ENCODE data around the gene BICDL1. TPM values are rescaled to one million over a fixed set of nuclear protein-coding genes. Genes with fewer than 3 reads are reported as not detected.
A peak's percentile ranks its signal among the peaks of the same experiment; 100 is the strongest.

BICDL1 gene
- polyA plus RNA-seq, 12 donors: 2.7 to 8.0 (median 4.9) TPM; not detected in 1

DNA sequence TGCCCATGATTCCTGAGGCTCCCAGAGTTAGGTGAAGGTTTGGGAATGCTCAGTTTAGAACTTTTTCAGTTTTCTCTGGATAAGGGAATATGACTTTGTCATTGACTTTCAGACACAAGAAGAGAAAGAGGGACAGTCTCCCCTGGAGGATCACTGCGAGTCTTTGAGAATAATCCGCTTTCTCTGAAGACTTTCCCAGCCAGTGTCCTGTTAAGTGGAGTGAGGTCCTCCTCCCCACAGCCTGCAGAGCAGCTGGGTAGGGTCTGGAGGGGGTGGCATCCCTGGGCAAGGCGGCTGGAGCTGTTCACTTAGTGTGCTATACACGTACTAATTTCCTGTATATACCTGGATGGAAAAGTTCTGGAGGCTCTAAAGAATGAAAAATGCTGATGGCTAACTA lies 136.0 kb downstream of the BICDL1 start:
- no peak for DNase-seq

DNA sequence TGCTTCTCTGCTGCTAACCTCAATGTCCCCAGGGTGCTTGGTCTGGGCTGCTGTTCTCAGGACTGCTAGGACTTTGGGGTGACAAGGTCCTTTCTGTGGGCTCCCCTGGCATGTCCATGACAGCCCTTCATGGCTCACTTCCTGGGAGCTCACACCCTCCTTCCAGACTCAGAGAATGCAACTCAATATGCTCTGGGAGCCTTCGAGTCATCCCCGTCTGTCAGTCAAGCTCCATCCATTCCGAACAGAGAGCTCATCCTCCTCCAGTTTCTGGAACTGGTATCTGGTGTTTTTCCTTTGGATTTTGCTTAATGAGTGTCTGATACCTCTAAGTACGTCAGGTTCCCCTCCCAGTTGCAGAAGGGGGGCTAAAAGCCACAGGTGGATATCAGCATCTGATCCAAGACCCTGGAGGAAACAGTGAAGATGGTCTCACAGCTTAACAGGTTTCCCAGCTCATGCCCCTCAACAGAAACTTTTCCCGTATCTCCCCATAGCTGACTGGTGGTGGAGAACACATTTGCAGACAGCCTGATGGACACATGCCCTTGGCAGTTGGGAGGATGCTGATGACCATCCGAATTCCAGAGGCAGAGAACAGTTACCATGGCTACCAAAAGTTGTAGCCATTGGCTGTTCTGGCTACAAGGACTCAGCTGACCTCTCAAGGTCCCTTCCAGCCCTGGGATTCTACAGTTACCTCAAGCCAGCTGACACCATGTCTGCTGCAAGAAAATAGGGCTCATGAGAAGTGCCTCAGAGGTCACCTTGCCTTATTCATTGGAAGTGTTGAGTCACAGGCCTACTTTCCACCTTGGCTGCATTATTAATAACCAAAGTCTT lies 137.0 kb downstream of the BICDL1 start:
- DNase-seq: no peak

DNA sequence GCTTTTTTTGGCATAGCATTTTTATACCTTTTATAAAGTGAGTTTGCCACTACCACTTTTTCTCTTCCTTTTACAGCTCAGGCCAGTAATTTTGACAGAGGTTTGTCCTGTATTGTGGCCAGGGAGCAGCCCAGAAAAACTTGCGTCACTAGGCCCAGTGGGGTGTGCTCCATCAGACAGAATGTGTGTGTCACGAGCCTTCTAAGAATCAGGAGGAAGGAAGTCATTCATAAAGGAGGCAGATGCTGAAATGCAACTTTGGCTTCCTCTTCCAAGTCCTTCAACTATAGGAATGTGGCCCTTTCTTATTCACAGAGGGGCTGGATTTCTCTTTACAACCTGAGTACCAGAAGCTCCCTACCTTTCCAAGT lies 137.6 kb downstream of the BICDL1 start:
- DNase-seq: peak; percentile 15

DNA sequence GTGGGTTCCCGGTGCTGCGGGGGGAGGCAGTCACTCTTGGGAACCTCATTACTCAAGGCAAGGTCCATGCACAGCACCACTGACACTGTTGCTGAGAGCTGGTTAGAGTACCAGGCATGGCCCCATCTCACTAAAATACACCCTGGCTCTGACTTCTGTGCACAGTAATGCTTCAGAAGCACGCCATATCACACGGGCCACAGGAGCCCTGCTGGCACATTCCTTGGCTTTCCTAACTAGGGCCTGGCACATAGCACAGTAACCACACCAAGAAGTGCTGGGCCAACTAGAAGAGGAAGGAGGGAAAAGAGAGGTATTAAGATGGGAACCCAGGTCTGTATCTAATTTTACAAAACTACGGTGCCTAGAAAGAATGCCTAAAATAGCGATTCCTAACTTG lies 141.0 kb downstream of the BICDL1 start:
- no peak for DNase-seq

DNA sequence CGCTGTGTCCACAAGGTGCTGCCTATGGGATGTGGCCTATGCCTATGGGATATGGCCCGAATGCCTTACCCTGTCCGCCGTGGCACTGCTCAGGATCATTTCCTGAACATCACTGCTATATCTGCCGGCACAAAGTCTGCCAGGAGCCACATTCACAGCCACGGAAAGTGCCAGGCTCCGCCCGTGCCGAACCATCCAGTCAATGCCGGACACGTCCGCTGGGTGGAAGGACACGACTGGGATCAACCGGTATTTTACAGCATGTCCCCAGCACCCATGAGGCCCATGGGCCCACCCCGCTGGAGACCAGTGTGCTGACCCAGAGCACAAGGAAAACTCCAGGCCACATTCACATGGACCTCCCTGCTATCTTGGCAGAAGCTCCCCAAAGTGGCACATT lies 142.1 kb downstream of the BICDL1 start:
- no peak for DNase-seq

DNA sequence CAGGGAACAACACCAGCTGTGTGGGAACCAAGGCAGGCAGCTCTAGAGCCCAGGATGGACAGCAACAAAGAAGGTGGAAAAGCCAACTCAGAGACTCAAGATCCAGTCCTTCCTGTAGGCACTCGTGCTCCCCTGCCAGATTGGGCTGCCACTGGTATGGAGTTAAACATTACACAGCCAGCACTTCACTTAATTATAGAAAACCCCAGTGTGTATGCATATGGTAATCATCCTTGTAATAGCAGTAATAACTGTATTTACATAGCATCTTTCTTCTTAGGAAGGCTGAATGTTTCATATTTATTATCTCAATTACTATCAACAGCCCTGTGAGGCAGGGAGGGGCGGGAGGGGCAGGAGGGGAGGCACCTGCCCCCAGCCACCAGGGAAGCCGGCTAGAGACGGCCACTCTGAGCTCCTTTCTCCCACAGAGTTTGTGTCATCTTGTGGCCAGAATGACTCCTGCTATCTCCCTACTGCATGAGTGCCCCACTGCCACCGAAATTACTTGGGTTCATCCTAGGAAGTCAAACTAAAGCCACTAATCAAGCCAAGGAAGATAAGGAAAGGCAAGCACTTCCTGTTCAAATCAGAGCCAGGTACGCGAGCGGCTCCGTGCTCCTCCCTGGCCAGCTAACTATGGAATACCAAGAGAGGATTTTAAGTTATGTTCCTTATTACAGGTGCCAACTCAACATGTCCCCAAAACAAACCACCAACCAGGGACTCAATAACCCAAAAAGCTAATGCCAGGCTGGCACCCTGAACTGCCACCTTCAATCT lies 143.2 kb downstream of the BICDL1 start:
- no peak for DNase-seq

DNA sequence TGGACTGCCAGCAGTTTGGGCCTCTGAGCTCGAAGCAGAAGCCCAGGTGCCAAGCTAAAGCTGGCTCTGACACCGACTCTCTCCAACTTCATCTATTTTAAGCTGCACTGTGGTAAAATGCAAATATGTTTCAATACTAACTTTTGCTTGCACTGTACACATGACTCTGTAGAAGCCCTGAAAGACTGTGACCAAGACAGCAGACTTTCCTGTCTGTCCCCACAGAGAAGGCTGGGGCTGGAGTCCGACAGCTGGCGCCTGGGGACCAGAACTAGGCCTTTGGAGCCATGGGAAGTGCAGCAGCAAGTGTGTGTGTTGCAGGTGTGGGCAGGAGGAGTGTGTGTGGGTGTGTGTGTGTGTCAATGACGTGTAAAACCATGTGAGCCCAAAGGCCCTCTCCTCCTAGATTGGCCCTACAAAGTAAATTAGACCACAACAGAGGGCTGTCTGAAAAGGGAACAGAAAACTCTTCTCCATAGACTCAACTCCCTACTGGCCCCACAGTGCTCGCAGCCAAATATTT lies 143.9 kb downstream of the BICDL1 start:
- DNase-seq: no peak

DNA sequence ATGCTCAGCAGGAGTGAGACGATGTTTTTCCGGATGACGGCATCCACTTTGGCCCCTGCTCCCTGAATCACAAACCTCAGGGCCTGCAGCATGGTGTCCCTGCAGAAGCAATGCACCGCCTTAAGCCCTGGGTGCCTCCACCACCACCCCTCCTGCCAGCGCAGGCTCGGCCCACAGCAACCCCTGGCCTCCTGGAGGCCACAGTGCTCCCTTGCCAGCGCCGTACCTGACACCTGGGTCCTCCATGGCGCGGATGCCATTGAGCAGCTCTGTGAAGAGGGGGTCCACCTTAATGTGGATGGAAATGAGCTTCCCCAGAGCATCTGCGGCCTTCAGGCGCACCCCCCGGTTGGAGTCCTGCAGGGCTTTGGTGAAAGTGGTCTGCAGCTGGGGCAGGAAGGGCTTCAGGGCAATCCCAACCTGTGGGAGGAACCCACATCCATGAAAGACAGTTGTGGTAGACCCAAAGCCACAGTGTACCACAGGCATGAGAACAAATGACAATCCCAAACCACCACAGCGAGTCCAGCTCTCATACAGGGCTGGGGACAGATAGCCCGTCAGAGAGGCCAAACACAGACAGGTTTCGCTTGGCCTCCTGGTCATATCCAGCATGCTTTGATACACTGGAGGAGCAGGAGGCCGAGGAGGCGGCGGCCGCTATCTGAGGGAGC lies 145.4 kb downstream of the BICDL1 start:
- no peak for DNase-seq

DNA sequence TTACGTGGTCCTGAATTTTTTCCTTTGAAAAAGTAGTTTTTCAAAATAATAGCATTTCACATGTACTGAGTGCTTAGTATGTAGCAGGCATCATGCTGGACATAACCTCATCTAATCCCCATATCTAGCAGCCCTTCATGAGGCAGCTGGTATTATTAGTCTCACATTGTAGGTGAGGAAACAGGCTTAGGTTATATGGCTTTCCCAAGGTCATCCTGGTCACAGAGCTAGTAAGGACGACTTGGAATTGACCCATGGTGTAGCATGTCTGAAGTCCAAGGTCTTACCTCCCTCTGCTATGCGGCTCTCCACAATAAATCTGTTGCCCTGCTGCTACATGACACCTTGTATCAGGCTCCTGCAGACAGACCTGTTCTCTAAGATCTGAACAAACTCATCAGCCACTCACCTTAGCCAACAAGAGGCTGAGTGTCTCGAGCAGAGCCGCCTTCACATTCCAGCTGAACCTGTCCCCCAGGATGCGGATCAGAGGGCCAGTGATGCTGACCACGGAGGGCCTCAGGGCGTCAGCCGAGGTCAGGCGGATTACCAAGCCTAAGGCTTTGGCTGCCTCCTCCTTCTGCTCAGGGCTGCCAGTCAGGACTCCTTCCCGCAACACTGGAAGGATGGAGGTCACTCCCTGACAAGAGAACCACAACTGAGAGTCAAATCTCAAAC lies 147.2 kb downstream of the BICDL1 start:
- DNase-seq: no peak

DNA sequence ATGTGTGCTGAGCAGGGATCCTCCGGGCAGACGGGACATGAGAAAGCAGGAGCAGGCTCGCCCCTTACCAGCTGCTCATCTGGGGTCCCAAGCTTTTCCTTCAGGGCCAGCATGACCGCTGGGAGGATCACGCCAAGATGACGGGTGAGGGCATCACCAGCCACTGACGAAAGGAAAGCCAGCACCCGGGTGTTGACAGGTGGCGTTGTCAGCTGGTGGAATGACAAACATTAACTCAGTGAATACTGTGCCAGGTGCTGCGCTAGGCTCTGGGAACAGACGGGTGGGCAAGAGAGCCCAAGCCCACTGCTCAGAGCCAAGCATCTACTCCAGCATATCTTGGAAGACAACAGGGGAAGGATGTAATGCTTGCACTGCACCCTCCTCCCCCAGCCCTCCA lies 148.8 kb downstream of the BICDL1 start:
- no peak for DNase-seq

DNA sequence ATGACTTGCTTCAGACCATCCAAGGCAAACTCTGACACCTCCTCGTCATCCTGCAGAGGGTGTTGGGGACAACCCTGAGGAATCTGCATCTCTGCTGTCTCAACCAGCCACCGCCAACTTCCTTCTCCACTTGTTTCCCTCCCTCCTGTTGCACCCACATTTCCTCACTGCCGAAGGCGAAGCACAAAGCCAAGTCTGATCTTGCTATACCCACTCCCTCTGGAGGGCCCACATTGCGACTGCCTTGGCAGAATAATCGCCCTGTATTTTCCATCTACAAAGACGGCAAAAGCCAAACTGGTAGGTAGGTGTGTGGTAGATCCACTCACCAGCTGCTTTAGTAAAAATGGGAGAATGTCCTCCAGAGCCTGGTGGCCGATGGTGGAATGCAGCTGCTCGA lies 149.3 kb downstream of the BICDL1 start:
- no peak for DNase-seq

DNA sequence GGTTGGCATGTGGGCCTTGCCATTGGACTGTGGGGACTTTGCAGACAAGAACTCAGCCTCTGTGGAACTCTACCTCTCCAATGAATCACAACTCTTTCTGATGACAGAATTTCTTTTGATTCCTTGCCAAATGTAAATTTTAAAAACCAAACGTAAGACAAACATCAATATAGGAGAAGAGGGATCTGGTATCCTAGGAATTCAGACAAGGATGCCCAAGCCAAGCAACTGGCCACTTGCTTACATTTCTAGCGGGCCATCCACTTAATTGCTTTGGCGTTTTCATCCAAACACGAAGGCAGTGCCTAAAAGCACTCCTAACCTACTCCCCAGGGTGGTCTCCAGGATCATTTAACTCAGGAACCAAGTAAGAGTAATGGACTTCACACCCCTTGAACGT lies 150.9 kb downstream of the BICDL1 start:
- no peak for DNase-seq

DNA sequence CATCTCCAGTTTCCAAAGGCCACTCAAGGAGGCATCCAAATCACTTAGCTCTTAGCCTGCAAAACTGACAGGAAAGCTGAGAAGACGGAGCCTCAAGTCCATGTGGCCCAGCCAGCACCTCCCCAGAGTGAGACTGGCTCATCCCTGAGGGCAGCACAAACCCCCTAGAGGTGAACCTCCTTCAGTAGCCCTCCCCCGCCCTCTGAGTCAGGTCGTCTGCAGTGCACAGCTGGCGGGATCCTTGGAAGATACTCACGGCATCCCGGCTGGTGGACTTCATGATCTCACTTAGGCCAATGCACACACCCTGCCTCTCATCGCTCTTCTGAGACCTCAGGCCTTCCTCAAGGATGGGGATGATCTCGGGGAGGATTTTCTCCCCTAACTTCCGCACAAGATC lies 151.6 kb downstream of the BICDL1 start:
- DNase-seq: no peak

DNA sequence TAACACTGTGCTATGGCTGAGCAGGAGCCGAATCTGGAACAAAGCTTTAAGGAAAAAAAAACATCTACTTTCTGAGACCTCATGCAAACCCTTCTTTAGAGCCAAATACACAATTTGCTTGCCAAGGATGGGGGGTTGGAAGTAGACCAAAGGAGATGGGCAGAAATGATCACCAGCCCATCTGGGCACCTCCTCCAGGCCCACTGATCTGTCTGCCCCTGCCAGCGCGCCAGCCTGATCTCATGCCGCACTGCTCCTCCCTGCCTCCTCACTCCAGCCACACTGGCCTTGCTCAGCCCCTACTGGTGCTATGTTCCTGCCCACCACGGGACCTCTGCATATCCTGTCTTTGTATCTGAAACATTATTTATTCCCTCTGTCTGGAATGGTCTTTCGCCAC lies 152.3 kb downstream of the BICDL1 start:
- DNase-seq: no peak

DNA sequence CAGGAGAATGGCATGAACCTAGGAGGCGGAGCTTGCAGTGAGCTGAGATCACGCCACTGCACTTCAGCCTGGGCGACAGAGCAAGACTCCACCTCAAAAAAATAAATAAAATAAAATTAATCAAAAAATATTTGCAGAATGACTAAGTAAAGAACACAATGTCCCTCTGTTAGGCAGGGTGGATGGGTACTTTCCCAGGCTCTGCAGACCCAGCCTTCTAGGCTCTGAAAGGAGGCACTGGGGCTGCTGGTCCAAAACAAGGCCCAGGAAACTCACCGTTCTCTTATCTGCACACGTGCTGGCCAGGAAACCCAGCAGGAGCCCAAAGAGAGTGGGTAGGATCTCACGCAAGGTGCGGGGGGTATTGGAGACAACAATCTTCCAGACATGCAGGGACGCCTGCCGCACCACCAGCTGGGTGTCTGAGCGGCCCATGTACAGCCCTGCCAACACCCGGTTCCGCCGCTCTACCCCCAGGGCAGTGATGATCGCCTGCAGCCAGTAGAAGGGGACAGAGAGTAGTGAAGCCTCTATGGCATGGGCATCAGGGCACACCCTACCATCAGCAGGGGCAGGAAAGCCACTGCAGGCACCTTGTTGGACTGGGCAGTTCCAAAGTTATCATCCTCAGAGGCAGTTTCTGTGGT lies 153.3 kb downstream of the BICDL1 start:
- DNase-seq: no peak

Other genes starting within 250 kb of the BICDL1 start
- gene CIT, start 111.9 kb upstream of the BICDL1 start, polyA plus RNA-seq (ENCODE audit: insufficient read length in 12 of 12): 10 to 100 TPM in 5 of 12 donors, 1 to 10 TPM in 6, not detected in 1; 4.8 to 19.8 (median 9.3) TPM
- 10 to 100 TPM in 11 of 12 donors, not detected in 1; 22.1 to 52.8 (median 30.8) TPM for gene RAB35, start 127.5 kb downstream of the BICDL1 start, polyA plus RNA-seq (ENCODE audit: insufficient read length in 12 of 12)
- 10 to 100 TPM in 11 of 12 donors, not detected in 1; 33.5 to 47.4 (median 39.5) TPM for gene GCN1, start 205.5 kb downstream of the BICDL1 start, polyA plus RNA-seq (ENCODE audit: insufficient read length in 12 of 12)
- gene RPLP0, start 211.9 kb downstream of the BICDL1 start, polyA plus RNA-seq (ENCODE audit: insufficient read length in 12 of 12): 1,000 to 10,000 TPM in 11 of 12 donors, not detected in 1; 2,616 to 4,293 (median 3,683) TPM